SK-N-SH (cell line): Measurements from ENCODE around the gene TSNAXIP1. TPM values are rescaled to one million over a fixed set of nuclear protein-coding genes. Genes with fewer than 3 reads are reported as not detected.

Experiments
- CTCF ChIA-PET: fragments of 300-600, 350-600 bp; formaldehyde crosslinking; extraction: SDS; loops from one replicate; lab custom pipeline; 2021; lab: Yijun Ruan, JAX
- POLR2A ChIA-PET: fragments of 350-600 bp; sonication (Branson Sonifier 250); formaldehyde crosslinking; extraction: SDS; loops from one replicate; lab custom pipeline; 2020; ENCODE audit warnings: antibody characterized with exemption, inconsistent platforms; lab: Yijun Ruan, JAX
- DNase-seq: peaks from one replicate; pipeline ENCODE4 v3.0.0; 2012
- H2AFZ ChIP-seq: fragments of 200-600 bp; sonication (generic); 2 replicates; pipeline ENCODE4 v1.8.1; 2016; ENCODE audit warnings: antibody characterized with exemption, mild to moderate bottlenecking, low read depth
- H3F3A ChIP-seq: fragments of 200-600 bp; sonication (generic); replicated peaks from 2 replicates; pipeline ENCODE3; 2016; ENCODE audit warnings: antibody characterized with exemption, mild to moderate bottlenecking; ENCODE audit not compliant: insufficient read depth
- H3K27ac ChIP-seq, 2 experiments: fragments of 200-500 bp in 1 of 2; fragments of 200-600 bp in 1 of 2; sonication (Bioruptor generic) in 1 of 2; sonication (generic), shearing (Covaris generic) in 1 of 2; 2 replicates each; pipeline versions ENCODE4 v1.5.1 to v1.6.1; 2014 to 2016; ENCODE audit warnings: low read depth in 2 of 2, inconsistent platforms in 1 of 2, low read length in 1 of 2, mild to moderate bottlenecking in 1 of 2, mixed read lengths in 1 of 2
- H3K27me3 ChIP-seq: fragments of 200-600 bp; sonication (generic), shearing (Covaris generic); 2 replicates; pipeline ENCODE4 v1.6.1; 2016; ENCODE audit warnings: mixed run types; ENCODE audit not compliant: insufficient read depth
- H3K36me3 ChIP-seq, 2 experiments: fragments of 200-500 bp in 1 of 2; fragments of 200-600 bp in 1 of 2; sonication (Bioruptor generic) in 1 of 2; sonication (generic) in 1 of 2; replicated peaks in 1 of 2; 2 replicates each; pipeline versions ENCODE3 to v1.5.1; 2014 to 2016; ENCODE audit warnings: low read length in 1 of 2, mild to moderate bottlenecking in 1 of 2; ENCODE audit not compliant: insufficient read depth in 2 of 2, control insufficient read depth in 1 of 2
- H3K4me1 ChIP-seq, 2 experiments: fragments of 200-500 bp in 1 of 2; fragments of 200-600 bp in 1 of 2; sonication (Bioruptor generic) in 1 of 2; sonication (generic), shearing (Covaris generic) in 1 of 2; 2 replicates each; pipeline versions ENCODE4 v1.5.1 to v1.6.1; 2014 to 2016; ENCODE audit warnings: low read depth in 1 of 2, low read length in 1 of 2, mixed run types in 1 of 2; ENCODE audit not compliant: insufficient read depth in 2 of 2, control insufficient read depth in 1 of 2
- H3K4me2 ChIP-seq: fragments of 200-600 bp; sonication (generic), shearing (Covaris generic); 2 replicates; pipeline ENCODE4 v1.6.1; 2017; ENCODE audit warnings: mixed run types
- H3K4me3 ChIP-seq, 2 experiments: fragments of 200-500 bp in 1 of 2; fragments of 200-600 bp in 1 of 2; sonication (Bioruptor generic) in 1 of 2; sonication (generic), shearing (Covaris generic) in 1 of 2; 2 replicates each; pipeline versions ENCODE4 v1.5.1 to v1.8.1; 2014 to 2016; ENCODE audit warnings: low read depth in 2 of 2, inconsistent platforms in 1 of 2, low read length in 1 of 2, mild to moderate bottlenecking in 1 of 2, mixed read lengths in 1 of 2, moderate library complexity in 1 of 2
- H3K79me2 ChIP-seq: fragments of 200-600 bp; sonication (generic); 2 replicates; pipeline ENCODE4 v1.8.1; 2017; ENCODE audit warnings: mild to moderate bottlenecking; ENCODE audit not compliant: insufficient read depth
- H3K9ac ChIP-seq: fragments of 200-600 bp; sonication (generic); 2 replicates; pipeline ENCODE4 v1.6.1; 2017; ENCODE audit warnings: mixed run types
- H3K9me2 ChIP-seq: fragments of 200-600 bp; sonication (generic); 2 replicates; pipeline ENCODE4 v1.6.1; 2017; ENCODE audit warnings: mixed run types
- H3K9me3 ChIP-seq: fragments of 200-600 bp; sonication (generic); 2 replicates; pipeline ENCODE4 v1.6.1; 2017; ENCODE audit warnings: mixed run types, mild to moderate bottlenecking, moderate library complexity
- H4K20me1 ChIP-seq: fragments of 200-600 bp; sonication (generic); 2 replicates; pipeline ENCODE4 v1.6.1; 2017; ENCODE audit warnings: mild to moderate bottlenecking, mixed run types; ENCODE audit not compliant: insufficient read depth
- FOSL2 ChIP-seq: IDR thresholded peaks from 2 replicates; pipeline ENCODE4 v1.4.0; 2012; ENCODE audit warnings: low read depth, mild to moderate bottlenecking, moderate library complexity, borderline replicate concordance
- FOXJ3 ChIP-seq: sonication (generic); formaldehyde crosslinking; IDR thresholded peaks from 2 replicates; pipeline ENCODE4 v1.5.1; 2020; ENCODE audit warnings: mild to moderate bottlenecking, missing genetic modification reagents
- FOXM1 ChIP-seq: IDR thresholded peaks from 2 replicates; pipeline ENCODE4 v1.4.0; 2012; ENCODE audit warnings: low read depth, mild to moderate bottlenecking
- GATA2 ChIP-seq: sonication (generic); formaldehyde crosslinking; IDR thresholded peaks from 2 replicates; pipeline ENCODE4 v1.5.0; 2020; ENCODE audit warnings: mild to moderate bottlenecking, missing genetic modification reagents
- JUND ChIP-seq: IDR thresholded peaks from 2 replicates; pipeline ENCODE4 v1.4.0; 2012
- MXI1 ChIP-seq: IDR thresholded peaks from 2 replicates; pipeline ENCODE4 v1.6.1; 2012; ENCODE audit warnings: mild to moderate bottlenecking, low read depth, low read length, improper control_type of control experiment
- RAD21 ChIP-seq: IDR thresholded peaks from 2 replicates; pipeline ENCODE4 v1.6.1; 2012; ENCODE audit warnings: mild to moderate bottlenecking, low read length
- RCOR1 ChIP-seq: fragments of 150-350 bp; IDR thresholded peaks from 2 replicates; pipeline ENCODE4 v1.6.1; 2017; ENCODE audit warnings: antibody characterized with exemption, low read length
- RFX5 ChIP-seq: IDR thresholded peaks from 2 replicates; pipeline ENCODE4 v1.6.1; 2012; ENCODE audit warnings: mild to moderate bottlenecking, improper control_type of control experiment, low read length
- RXRA ChIP-seq: IDR thresholded peaks from 2 replicates; pipeline ENCODE4 v1.4.0; 2012; ENCODE audit warnings: low read depth, mild to moderate bottlenecking, borderline replicate concordance
- TCF12 ChIP-seq: IDR thresholded peaks from 2 replicates; pipeline ENCODE4 v1.4.0; 2012
- TEAD4 ChIP-seq: IDR thresholded peaks from 2 replicates; pipeline ENCODE4 v1.4.0; 2012; ENCODE audit warnings: mild to moderate bottlenecking, borderline replicate concordance; ENCODE audit not compliant: insufficient read depth
- WGBS: methylation state at CpG from one replicate; pipeline ENCODE4 v1.1.6; 2017; ENCODE audit warnings: low lambda C conversion rate; 5-methylcytosine and 5-hydroxymethylcytosine counted together
- polyA plus RNA-seq, 3 experiments: library from polyadenylated mRNA; depleted of rRNA; stranded (reverse); fragments of >200 nt; gene quantifications; 2 replicates each; pipeline ENCODE4 v1.2.3, GENCODE V29; 2012
- TF ChIP-seq, protein P1 (sequence below): IDR thresholded peaks from 2 replicates; pipeline ENCODE4; 2012
- TF ChIP-seq, protein P2 (sequence below): fragments of 150-350 bp; IDR thresholded peaks from 2 replicates; pipeline ENCODE4 v1.6.1; 2016; ENCODE audit warnings: mild to moderate bottlenecking, low read depth, low read length
- TF ChIP-seq, protein P3 (sequence below): IDR thresholded peaks from 2 replicates; pipeline ENCODE4 v1.4.0; 2012; ENCODE audit warnings: low read depth
- TF ChIP-seq, protein P4 (sequence below): IDR thresholded peaks from 2 replicates; pipeline ENCODE4 v1.4.0; 2012; ENCODE audit warnings: low read depth, borderline replicate concordance

TSNAXIP1 gene
- polyA plus RNA-seq, 1 of the 3 experiments (the other 2 are of a cell fraction), result 4.4 TPM

DNA sequence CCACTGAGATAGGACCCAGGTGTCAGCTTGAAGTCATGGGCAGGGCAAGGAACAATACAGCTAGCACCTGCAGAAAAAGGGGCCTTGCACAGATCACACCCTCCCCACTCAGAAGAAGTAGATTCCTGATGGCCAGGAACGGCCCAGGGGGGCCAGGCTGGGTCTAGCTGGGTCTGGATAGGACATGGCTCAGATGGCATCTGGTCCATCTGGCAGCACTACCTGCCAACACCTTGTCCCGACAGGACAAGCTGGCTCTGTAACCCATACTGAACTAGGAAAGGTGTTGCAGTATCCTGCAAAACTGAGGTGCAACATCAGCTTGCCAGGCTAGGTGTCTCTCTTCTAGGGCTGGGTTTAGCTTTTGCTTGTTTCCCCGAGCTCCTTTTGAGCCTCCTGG lies 48.7 kb upstream of the TSNAXIP1 start:
- no peak overlapping the region for H3K9ac ChIP-seq
- no peak for DNase-seq
- no peak overlapping the region for H3K4me2 ChIP-seq
- no peak overlapping the region for H3K4me3 ChIP-seq
- no peaks in the 10 kb centered on the region for H3F3A ChIP-seq
- POLR2A ChIA-PET, result no interaction called here
- H2AFZ ChIP-seq, result no peak overlapping the region
- H3K27me3 ChIP-seq, result no peaks in the 10 kb centered on the region
- H3K79me2 ChIP-seq, result no peaks in the 10 kb centered on the region
- 0 out of 2 replicates have a peak, but pooled peaks cover 8% of the 10 kb centered on the region for H4K20me1 ChIP-seq
- H3K36me3 ChIP-seq, result peaks cover 0 to 2% of the 10 kb centered on the region in 2 experiments
- CTCF ChIA-PET, result interaction anchor here (1.4 to 1.5 kb wide), 2 partner anchors 10 to 59 kb away, joined by 3 to 5 read pairs; no protein-coding TSS in a partner anchor
- no peaks in the 10 kb centered on the region for H3K9me3 ChIP-seq
- TF ChIP-seq RAD21 (no peak), JUND (no peak), FOSL2 (no peak)
- TF ChIP-seq, protein P1, sequence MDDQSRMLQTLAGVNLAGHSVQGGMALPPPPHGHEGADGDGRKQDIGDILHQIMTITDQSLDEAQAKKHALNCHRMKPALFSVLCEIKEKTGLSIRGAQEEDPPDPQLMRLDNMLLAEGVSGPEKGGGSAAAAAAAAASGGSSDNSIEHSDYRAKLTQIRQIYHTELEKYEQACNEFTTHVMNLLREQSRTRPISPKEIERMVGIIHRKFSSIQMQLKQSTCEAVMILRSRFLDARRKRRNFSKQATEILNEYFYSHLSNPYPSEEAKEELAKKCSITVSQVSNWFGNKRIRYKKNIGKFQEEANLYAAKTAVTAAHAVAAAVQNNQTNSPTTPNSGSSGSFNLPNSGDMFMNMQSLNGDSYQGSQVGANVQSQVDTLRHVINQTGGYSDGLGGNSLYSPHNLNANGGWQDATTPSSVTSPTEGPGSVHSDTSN, result no peak
- TF ChIP-seq, all 33 proteins: peak for 0
- 92% methylated on average over 2 of the region's 3 CpGs for WGBS
- no peak overlapping the region for H3K27ac ChIP-seq
- H3K4me1 ChIP-seq, result peaks cover 0 to 5% of the 10 kb centered on the region in 2 experiments; a peak in 1 of 4 replicates
- no peaks in the 10 kb centered on the region for H3K9me2 ChIP-seq

DNA sequence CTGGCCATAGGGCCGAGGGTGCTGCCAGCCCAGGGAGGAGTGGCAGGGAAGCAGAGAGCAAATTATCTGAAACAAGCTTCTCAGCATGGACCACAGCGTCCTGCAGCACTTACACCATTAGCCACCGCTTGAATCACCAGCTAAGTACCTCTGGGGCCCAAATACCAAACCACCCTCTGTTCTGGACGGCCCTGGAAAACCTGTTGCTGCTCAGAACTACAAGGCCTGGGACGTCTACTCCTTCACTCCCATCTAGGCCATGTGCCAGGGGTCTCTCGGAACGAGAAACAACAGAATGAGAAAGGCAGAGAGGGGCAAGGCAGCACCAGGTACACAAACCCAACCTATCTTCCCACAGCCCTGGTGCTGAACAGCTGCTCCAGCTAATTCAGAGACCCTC lies 47.7 kb upstream of the TSNAXIP1 start:
- peaks cover 0 to 5% of the 10 kb centered on the region in 2 experiments; a peak in 1 of 4 replicates for H3K4me1 ChIP-seq
- no peaks in the 10 kb centered on the region for H3K9me3 ChIP-seq
- no peaks in the 10 kb centered on the region for H3K79me2 ChIP-seq
- peaks cover 0 to 2% of the 10 kb centered on the region in 2 experiments for H3K36me3 ChIP-seq
- no peak for DNase-seq
- no peaks in the 10 kb centered on the region for H3F3A ChIP-seq
- H3K4me2 ChIP-seq, result no peak overlapping the region
- no peak overlapping the region for H3K4me3 ChIP-seq
- ChIA-PET POLR2A (interaction anchor here (0.8 kb wide), 1 partner anchor 9 kb away, joined by 4 read pairs; no protein-coding TSS in a partner anchor), CTCF (interaction anchor here (1.0 kb wide), 1 partner anchor 11 kb away, joined by 3 read pairs; no protein-coding TSS in a partner anchor)
- no peak overlapping the region for H3K9ac ChIP-seq
- WGBS, result 90% methylated on average over 6 of the region's 7 CpGs
- no peaks in the 10 kb centered on the region for H3K9me2 ChIP-seq
- H2AFZ ChIP-seq, result no peak overlapping the region
- no peak overlapping the region for H3K27ac ChIP-seq
- 0 out of 2 replicates have a peak, but pooled peaks cover 8% of the 10 kb centered on the region for H4K20me1 ChIP-seq
- no peaks in the 10 kb centered on the region for H3K27me3 ChIP-seq
- no peak for TF ChIP-seq GATA2 (CRISPR knock-in tag)
- TF ChIP-seq, protein P2, sequence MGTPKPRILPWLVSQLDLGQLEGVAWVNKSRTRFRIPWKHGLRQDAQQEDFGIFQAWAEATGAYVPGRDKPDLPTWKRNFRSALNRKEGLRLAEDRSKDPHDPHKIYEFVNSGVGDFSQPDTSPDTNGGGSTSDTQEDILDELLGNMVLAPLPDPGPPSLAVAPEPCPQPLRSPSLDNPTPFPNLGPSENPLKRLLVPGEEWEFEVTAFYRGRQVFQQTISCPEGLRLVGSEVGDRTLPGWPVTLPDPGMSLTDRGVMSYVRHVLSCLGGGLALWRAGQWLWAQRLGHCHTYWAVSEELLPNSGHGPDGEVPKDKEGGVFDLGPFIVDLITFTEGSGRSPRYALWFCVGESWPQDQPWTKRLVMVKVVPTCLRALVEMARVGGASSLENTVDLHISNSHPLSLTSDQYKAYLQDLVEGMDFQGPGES, result no peak
- no peak for TF ChIP-seq RFX5
- TF ChIP-seq, protein P1, result no peak
- no peak for TF ChIP-seq TCF12
- TF ChIP-seq TEAD4, result no peak
- no peak for TF ChIP-seq RXRA
- TF ChIP-seq, protein P3, sequence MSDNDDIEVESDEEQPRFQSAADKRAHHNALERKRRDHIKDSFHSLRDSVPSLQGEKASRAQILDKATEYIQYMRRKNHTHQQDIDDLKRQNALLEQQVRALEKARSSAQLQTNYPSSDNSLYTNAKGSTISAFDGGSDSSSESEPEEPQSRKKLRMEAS, result no peak
- no peak for TF ChIP-seq FOXM1
- TF ChIP-seq, protein P4, sequence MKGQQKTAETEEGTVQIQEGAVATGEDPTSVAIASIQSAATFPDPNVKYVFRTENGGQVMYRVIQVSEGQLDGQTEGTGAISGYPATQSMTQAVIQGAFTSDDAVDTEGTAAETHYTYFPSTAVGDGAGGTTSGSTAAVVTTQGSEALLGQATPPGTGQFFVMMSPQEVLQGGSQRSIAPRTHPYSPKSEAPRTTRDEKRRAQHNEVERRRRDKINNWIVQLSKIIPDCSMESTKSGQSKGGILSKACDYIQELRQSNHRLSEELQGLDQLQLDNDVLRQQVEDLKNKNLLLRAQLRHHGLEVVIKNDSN, result no peak
- no peak for TF ChIP-seq RCOR1
- TF ChIP-seq FOXJ3 (CRISPR knock-in tag), result no peak
- no peak for TF ChIP-seq MXI1
